ENCODE measurements around the gene C1QC. TPM values are rescaled to one million over a fixed set of nuclear protein-coding genes. Genes with fewer than 3 reads are reported as not detected.

The C1QC gene
- total and polyA plus RNA-seq, 2 donors (not counting 1 experiment from before 2014, with no cell fraction given), result not detected

GRCh38 chr1:22689505-22689904 lies 46.1 kb downstream of the C1QC start:
- intact Hi-C loops (cut with micrococcal nuclease), result no loop called here
- H3K36me3 ChIP-seq (replicated peaks in 1 of 2; ENCODE audit: control extremely low read depth in 1 of 2, control insufficient read depth in 1 of 2, extremely low read depth in 1 of 2, insufficient read depth in 2 of 2, low read length in 1 of 2), result no peaks in the 10 kb centered on the region
- H3K9me3 Mint-ChIP-seq (ENCODE audit: insufficient read depth), result no peaks in the 10 kb centered on the region
- no peaks in the 10 kb centered on the region for H3K79me2 ChIP-seq (ENCODE audit: control insufficient read depth, insufficient read depth, low read length)
- H3K27me3 ChIP-seq (replicated peaks in 1 of 4; ENCODE audit: control extremely low read depth in 1 of 4, control insufficient read depth in 3 of 4, insufficient read depth in 4 of 4, low read length in 3 of 4), result peaks cover 0 to 3% (median 0%) of the 10 kb centered on the region in 4 experiments
- no peak overlapping the region for H3K4me3 Mint-ChIP-seq
- H3K4me3 ChIP-seq (ENCODE audit: control extremely low read depth in 1 of 5, extremely low read depth in 1 of 5, insufficient read depth in 1 of 5, low read depth in 2 of 5, low read length in 4 of 5), result no peak overlapping the region
- ATAC-seq (ENCODE audit: low read depth), result no peak
- no peak for TF ChIP-seq EZH2 (IDR thresholded peaks at IDR 0.05; ENCODE audit: borderline replicate concordance, insufficient read depth, low read depth, low read length, poor library complexity, severe bottlenecking)
- TF ChIP-seq CTCF (IDR thresholded peaks at IDR 0.05), result no peak
- ChIA-PET POLR2A (no interaction called here), CTCF (no interaction called here)
- H3K4me2 ChIP-seq (replicated peaks; ENCODE audit: low read depth, low read length, poor library complexity, severe bottlenecking), result no peak overlapping the region
- H3K9me3 ChIP-seq (ENCODE audit: control extremely low read depth in 1 of 3, control insufficient read depth in 2 of 3, insufficient read depth in 1 of 3, low read length in 2 of 3), result no peaks in the 10 kb centered on the region
- WGBS (ENCODE audit: insufficient coverage), result 96% methylated on average over 9 of the region's 11 CpGs
- no peaks in the 10 kb centered on the region for H3K4me1 Mint-ChIP-seq
- H2AFZ ChIP-seq (ENCODE audit: insufficient read depth, low read depth, low read length, poor library complexity, severe bottlenecking), result no peak overlapping the region
- peaks cover 22% of the 10 kb centered on the region for H3K27me3 Mint-ChIP-seq
- no peak overlapping the region for H3K27ac ChIP-seq (ENCODE audit: low read length in 2 of 2)
- no peak overlapping the region for H3K27ac Mint-ChIP-seq
- no peak overlapping the region for H3K9ac ChIP-seq (ENCODE audit: low read length)
- no peaks in the 10 kb centered on the region for H4K20me1 ChIP-seq (ENCODE audit: control insufficient read depth, insufficient read depth, low read length, poor library complexity, severe bottlenecking)
- no peak for DNase-seq
- no peaks in the 10 kb centered on the region for H3K4me1 ChIP-seq (ENCODE audit: control insufficient read depth in 2 of 2, insufficient read depth in 2 of 2, low read length in 2 of 2)

DNA sequence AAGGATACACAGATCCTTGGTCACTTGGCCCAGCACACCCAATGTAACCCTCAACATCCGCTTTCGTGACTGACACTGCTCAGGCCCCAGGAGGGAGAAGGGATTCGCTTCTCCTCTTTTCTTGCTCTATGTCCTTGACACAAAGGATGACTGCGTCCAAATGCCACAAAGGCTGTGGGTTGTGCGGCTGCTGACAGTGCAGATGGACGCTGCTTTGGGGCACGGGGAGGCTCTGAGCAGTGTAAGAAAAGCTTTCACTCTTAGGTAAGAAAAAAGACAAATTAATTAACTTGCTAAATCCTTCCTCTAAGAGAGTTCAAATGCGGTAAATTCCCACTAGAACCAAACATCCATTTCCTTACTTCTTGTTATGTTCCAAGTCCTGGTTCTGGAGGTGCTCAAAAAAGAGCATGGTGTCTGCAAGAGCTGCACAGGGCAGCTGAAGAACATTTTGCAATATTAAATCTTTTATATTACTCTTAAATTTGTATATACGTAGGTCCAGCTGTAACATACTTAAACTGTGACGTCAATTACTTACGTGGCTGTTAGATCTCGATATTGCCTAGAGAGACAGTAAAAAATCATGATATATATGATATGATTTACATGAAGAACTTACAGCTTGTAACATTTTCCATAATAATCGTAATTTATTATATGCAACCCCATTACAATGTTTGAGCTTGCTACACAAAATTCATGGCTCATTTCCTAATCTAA lies 47.8 kb downstream of the C1QC start:
- no peak overlapping the region for H3K27ac Mint-ChIP-seq
- TF ChIP-seq CTCF (IDR thresholded peaks at IDR 0.05), result no peak
- no peak for TF ChIP-seq EZH2 (IDR thresholded peaks at IDR 0.05; ENCODE audit: borderline replicate concordance, insufficient read depth, low read depth, low read length, poor library complexity, severe bottlenecking)
- no peak overlapping the region for H3K4me3 ChIP-seq (ENCODE audit: control extremely low read depth in 1 of 5, extremely low read depth in 1 of 5, insufficient read depth in 1 of 5, low read depth in 2 of 5, low read length in 4 of 5)
- H3K4me3 Mint-ChIP-seq, result no peak overlapping the region
- peaks cover 13% of the 10 kb centered on the region for H3K27me3 Mint-ChIP-seq
- ChIA-PET POLR2A (no interaction called here), CTCF (no interaction called here)
- H3K4me1 ChIP-seq (ENCODE audit: control insufficient read depth in 2 of 2, insufficient read depth in 2 of 2, low read length in 2 of 2), result no peaks in the 10 kb centered on the region
- H3K27me3 ChIP-seq (replicated peaks in 1 of 4; ENCODE audit: control extremely low read depth in 1 of 4, control insufficient read depth in 3 of 4, insufficient read depth in 4 of 4, low read length in 3 of 4), result peaks cover 0 to 3% (median 0%) of the 10 kb centered on the region in 4 experiments
- WGBS (ENCODE audit: insufficient coverage), result 40% methylated on average over 2 of the region's 13 CpGs
- H3K4me1 Mint-ChIP-seq, result no peaks in the 10 kb centered on the region
- H3K79me2 ChIP-seq (ENCODE audit: control insufficient read depth, insufficient read depth, low read length), result no peaks in the 10 kb centered on the region
- DNase-seq, result no peak
- no peak overlapping the region for H3K4me2 ChIP-seq (replicated peaks; ENCODE audit: low read depth, low read length, poor library complexity, severe bottlenecking)
- H3K9me3 Mint-ChIP-seq (ENCODE audit: insufficient read depth), result no peaks in the 10 kb centered on the region
- no peak overlapping the region for H3K9ac ChIP-seq (ENCODE audit: low read length)
- H2AFZ ChIP-seq (ENCODE audit: insufficient read depth, low read depth, low read length, poor library complexity, severe bottlenecking), result no peak overlapping the region
- H4K20me1 ChIP-seq (ENCODE audit: control insufficient read depth, insufficient read depth, low read length, poor library complexity, severe bottlenecking), result no peaks in the 10 kb centered on the region
- H3K36me3 ChIP-seq (replicated peaks in 1 of 2; ENCODE audit: control extremely low read depth in 1 of 2, control insufficient read depth in 1 of 2, extremely low read depth in 1 of 2, insufficient read depth in 2 of 2, low read length in 1 of 2), result no peaks in the 10 kb centered on the region
- intact Hi-C loops (cut with micrococcal nuclease), result no loop called here
- no peaks in the 10 kb centered on the region for H3K9me3 ChIP-seq (ENCODE audit: control extremely low read depth in 1 of 3, control insufficient read depth in 2 of 3, insufficient read depth in 1 of 3, low read length in 2 of 3)
- no peak for ATAC-seq (ENCODE audit: low read depth)
- no peak overlapping the region for H3K27ac ChIP-seq (ENCODE audit: low read length in 2 of 2)

Measured in B cell (primary cell).